Inflammatory macrophage treated with lipopolysaccharide for 4 hours (primary cell): ENCODE measurements around the gene RHOC.
A peak's percentile ranks its signal among the peaks of the same experiment; 100 is the strongest.

ENCODE experiments used
- DNase-seq: peaks from one replicate; pipeline ENCODE4 v3.0.0-alpha.2; 2020

Gene RHOC

DNA sequence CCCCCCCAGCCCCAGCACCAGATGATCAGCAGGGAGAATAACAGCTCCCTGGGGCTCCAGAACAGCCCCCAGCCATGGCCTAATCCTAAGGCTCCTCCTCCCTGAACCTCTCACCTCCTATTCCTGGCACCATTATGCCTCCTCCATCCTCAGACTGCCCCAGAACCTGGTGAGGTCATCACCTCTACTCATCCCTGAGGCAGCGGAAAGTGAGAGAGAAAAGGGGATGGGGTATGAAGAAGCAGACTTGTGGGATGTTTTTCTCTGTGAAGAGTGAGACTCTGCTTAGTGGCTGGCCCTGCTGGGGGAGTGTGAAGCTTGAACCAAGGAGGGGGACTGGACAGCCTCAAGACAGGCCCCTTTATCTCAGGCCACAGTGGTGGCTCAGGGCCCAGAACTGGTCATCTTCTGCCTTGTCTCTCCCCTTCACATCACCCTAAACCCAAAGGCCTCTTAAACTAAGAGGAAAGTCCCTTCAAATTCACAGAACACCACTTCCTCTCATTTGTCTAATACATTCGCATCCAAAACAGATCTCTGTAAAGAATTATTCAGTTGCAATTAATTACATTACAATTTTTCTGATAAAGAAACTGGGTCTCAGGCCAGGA is 10.4 kb upstream of the RHOC start:
- DNase-seq, result no peak

DNA sequence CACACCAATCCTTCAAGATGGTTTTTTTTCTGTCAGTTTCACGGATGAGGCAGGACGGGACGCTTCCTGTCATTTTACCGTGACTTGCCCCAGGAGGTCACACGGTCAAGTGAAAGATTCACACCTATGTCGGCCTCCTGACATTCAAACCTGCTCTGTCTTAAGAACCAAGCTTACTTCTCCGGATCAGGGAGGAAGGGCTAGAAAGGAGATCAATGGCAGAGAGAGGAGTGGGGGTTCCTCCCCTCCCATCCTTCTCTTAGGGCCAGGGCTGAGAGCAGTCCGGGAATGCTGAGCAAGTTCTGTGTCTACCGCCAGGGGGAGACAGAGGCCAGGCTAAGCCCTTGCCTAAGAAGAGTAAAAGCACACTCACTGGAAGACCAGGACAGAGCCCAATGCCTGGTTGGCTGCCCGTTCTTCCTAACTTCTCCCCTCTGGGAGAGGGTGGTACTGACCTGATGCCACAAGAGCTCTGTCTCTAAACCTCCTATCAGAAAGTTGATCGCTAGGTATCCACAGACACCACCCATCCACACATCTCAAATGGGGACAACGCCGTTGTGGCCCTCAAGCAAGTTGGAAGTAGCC is 9.3 kb upstream of the RHOC start:
- peak; percentile 83 for DNase-seq

DNA sequence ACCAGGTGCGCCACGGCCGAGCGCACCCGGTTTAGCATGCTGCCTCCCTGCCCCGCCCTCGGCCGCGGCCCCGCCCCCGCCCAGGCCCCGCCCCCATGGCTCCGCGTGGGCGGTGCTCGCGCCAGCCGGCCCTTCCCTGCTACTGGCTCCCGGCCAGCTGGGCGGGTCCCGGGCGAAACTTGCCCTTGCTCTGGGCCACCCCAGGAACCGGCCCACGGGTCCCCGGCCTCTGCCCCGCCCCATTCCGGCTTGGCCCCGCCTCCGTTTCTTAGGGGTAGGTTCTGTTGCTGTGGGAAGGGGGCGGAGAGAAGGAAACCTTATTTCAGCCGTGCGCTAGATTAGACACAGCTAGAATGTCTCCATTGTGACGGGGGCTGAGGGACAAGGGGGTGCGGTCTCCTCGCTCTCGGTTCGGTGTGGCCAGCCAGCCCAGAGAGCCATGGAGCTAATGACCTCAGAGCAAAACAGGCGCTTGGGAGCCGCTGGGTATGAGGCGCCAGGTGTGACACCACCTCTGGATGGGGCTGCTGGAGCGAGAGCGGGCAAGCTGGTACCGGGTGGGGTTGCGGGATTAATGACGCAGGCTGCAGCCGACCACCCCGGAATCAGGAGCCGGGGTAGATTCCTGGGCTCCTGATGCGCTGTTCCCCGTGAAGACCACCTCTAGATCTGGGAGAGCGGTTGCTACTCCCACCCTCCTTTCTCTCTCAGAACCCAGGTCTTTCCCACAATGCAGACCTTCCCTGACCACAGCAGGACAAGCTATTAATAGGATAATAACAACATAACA is 8.5 kb upstream of the RHOC start, which contains the start of gene PPM1J:
Gene PPM1J (minus strand): TSS at position 69 of the 790 bp plus-strand sequence. CDS start 31 bp downstream, at position 38.
- DNase-seq, result peak; percentile 97

DNA sequence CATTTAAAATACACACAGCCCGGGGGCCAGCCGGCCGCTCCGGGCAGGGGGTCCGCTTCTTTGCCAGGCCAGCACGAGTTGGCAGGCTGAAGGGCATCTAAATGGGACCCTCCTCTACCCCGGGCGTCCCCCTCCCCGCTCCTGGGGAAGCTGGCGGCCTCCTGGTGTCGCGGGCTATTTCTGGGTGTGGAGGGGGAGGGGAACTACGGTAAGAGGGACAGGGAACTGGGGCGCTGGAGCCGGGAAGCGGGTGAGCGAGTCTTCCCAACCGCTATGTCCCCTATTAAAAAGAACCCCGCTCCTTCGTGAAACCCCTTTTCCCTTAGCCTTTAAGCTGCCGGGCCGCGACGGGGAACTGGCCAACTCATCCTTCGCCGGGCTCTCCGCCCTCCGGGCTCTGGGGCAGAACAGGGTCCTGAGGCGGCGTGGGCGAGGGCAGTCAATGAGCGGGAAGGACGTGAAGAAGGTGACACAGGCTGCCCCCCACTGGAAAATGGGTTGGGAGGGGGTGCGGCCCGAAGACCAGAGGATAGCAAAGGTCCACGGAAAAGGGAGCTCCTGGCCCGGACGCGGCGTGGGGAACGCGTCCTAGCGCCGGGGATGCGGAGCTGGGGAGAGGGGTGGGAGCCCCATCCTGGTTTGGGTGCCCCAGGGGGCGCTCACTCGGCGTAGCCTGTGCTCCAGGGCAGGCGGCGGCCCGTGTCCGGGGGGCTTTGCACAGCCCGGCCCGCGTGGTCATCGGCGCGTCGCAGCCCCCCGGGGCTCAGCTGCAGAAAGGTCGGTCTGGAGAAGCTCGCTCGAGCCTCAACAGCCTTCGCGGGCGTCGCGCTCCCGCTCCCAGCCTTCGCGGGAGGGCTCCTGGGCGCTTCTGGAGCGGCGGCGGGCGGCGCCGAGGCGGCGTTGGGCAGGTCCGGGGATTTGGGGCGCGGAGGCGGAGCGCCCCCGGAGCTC is 7.7 kb upstream of the RHOC start:
- peak; percentile 20 for DNase-seq

DNA sequence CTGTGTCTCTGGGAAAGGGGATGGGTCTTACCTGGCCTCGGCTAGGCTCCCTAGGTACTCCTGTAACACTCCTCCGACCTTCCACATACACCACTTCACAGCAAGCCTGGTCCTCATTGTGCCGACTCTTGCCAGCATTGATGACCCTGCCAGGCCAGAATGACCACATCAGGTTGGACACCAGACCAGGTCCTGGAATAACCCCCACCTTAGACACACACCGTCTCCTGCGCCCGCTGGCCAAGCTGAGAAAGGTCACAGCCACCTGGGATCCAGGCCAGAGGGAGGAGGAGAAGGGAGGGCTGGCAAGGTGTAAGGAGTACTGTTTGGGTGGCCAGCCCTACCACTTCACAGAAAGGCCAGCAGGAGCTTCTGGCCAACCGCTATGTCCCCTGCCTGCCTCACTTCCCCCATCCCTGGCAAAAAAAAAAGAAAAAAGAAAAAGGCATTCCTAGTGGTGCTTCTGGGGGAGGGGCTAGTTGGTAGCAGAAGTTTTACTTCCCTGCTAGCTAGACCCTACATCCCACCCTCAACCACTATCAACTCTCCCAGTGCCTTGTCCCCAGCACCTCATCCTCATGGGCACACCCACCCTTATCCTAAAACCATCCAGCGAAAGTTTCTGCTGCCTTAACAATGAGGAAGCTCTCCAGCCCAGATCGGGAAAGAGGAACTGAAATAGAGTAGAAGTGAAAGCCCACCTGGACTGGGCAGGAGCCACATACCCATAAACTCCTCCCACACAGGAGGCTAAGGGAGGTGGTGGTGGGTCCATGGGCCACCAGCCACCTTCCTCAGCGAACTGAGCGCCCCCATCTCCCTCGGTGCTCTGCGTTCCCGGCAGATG is 6.8 kb upstream of the RHOC start:
- DNase-seq, result peak; percentile 69

DNA sequence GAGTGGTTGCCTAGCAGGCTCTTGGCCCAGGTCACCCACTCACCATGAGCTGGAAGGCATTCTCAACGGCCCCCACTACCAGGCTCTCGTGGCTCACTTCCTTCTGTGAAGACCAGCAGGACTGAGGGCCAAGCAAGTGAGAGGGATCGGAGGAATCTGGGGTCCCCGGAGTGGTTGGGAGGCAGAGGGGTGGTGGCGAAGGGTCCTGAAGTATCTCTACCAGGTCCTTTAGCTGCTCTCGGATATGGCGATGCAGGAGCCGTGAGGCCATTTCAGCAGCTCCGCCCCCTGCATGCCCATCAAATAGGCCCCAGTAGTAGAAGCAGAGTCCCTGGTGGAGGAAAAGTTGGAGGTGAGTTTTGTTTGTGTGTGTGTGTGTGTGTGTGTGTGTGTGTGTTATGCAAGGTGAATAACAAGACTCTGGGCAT is 5.8 kb upstream of the RHOC start:
- no peak for DNase-seq

DNA sequence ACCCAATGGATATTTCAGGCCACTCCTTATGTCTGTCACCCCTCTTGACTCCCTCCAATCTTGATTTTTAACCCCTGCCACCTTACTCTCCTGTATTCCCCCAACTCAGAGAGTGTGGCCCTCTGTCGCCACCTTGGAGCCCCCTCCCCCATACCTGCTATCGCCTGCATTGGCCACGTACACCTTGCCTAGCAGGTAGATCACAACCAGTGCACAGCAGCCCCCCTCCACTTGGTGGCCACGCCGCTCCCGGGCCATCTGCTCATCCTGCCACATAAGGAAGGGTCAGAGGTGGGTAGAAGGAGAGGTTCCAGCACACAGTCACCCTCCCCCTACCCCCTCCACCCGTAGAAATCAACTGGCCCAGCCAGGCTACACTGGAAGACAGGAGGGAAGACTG is 5.3 kb upstream of the RHOC start:
- no peak for DNase-seq

DNA sequence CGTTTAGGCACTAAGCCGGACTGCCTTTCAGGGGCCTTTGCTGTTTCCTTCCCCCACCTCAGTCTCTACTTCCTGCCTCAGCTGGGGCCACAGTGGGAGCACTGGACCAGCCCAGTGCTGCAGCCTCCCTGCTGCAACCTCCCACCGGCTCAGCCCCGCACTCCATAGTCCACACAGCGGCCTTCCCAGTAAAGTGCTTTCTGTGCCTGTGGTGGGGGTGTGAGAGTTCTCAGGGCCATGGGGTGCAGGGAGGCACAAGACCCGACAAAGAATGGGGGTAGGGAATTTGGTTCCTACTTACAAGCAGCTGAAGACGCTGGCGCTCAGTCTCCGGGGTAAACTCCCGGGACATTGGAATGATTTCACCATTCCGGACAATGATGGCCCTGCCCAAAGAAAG is 4.7 kb upstream of the RHOC start:
- no peak for DNase-seq

DNA sequence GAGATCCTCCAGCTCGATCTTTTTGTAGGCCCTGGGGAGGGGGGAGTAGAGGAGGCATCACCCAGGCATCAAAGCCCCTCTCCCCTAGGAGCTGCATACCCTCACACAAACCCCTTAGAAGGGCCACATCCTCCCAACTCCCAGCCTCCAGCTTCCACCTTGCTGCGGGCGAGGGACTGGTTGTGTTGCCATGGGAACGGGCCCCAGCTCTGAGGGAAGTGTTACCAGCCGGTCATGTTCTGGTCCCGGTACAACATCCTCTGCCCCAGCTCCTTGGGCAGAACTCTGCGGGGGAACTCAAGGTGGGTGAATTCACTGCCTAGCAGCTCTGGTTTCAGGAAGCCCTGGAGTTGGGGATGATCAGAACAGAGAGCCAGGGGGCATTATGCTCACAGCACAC is 4.1 kb upstream of the RHOC start:
- no peak for DNase-seq

DNA sequence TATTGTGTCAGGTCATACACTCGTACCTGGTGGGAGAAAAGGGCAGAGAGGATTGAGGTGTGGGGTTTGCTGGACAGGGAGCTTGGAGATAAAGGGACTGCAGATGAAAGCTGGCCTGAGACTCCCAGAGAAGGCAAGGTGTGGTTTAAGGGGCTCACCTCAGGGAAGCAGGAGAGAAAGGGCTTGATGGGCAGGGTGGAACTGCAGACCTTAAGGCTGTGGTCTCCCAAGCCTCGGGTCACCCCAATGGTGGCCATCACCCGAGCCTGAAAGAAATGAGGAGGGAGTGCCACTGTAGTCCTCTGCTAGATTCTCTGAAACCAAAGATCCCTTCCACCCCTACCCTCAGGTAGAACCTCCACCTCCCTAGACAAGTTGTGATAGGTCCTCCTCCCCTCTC is 3.7 kb upstream of the RHOC start:
- DNase-seq, result no peak

DNA sequence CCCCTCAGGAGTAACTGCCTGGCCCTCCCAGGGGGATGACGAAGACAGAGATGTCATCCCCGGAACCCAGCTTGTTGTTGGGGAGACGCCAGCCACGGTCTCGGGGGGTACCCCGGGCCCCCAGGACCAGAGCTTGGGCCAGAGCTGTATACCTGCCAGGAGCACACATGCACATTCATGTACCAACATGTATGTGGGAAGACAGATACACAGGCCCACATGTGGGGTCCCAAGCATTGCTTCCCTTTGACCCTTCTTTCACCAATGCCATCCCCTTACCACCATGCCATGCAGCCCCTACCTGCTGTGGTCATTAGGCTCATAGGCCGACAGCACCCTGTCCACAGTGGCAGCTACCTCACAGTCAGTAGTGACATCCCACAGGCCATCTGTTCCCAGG is 3.2 kb upstream of the RHOC start:
- no peak for DNase-seq

DNA sequence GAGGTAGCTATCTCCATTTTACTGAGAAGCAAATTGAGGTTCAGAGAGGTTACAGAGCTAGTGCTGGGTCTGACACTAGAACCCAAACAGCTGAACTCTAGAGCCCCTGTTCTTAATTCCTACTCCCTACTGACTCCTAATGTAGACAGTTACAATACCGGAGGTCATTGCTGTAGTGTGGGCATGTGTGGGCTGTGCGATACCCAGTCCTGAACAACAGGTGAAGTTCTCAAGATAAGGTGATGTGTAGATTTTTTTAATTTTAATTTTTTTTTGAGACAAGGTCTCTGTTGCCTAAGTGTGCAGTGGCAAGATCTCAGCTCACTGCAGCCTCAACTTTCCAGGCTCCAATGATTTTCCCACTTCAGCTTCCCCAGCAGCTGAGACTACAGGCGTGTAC is 1.6 kb upstream of the RHOC start:
- no peak for DNase-seq

DNA sequence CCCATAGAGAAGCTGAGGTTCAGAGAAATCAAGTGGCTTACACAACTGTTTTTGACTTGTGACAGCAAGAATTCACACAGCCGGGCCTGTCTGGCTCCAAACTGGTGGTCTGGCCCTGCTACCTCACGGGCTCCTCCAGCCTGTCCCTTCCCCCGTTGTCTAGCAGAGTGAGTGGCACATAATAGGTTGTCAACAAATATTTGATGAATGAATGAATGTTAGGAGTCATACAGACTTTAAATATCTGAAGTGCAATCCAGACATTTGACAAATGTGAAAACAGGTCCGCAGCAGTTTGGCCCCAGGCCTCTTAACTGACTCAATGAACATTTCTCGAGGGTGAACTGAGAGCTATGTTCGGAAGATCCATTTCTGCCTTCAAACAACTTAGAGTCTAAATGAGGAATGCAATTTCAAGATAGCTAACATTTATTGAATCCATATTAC is 1.1 kb upstream of the RHOC start:
- DNase-seq, result no peak

DNA sequence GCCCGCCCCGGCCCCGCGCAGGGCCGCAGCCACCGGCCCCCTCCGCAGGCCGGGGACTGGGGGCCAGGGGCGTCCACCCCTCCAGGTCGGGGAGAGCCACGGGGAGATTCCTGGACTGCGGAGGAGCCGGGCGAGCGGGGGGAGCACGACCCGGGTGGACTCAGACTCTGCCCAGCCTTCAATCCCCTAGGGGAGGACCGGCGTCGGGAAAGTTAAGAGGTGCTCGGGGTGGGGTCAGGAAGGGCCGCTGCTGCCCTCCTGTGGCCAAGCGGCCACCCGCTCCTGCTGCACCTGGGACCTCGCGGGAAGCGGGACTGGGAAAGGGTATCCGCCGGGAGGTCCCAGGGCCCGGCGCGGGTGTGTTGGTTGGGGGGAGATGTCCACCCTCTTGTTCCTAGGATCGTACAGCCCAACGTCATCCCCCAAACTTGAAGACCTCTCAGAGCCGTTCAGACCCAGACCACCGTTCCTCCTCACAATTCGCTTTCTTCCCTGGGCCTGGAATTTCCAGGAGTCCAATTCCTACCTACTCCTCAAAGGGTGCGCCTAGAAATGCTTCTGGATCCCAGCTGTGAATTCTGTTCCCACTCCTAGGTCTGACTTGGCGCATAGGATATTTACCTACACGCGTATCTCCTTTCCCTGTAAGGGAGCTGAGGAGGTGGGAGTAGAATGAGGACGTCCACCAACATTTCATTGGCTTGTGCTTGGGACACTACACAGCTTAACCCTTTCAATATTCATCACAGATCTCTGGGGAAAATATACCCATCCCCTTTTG is 484 bp upstream of the RHOC start:
- peak; percentile 81 for DNase-seq

DNA sequence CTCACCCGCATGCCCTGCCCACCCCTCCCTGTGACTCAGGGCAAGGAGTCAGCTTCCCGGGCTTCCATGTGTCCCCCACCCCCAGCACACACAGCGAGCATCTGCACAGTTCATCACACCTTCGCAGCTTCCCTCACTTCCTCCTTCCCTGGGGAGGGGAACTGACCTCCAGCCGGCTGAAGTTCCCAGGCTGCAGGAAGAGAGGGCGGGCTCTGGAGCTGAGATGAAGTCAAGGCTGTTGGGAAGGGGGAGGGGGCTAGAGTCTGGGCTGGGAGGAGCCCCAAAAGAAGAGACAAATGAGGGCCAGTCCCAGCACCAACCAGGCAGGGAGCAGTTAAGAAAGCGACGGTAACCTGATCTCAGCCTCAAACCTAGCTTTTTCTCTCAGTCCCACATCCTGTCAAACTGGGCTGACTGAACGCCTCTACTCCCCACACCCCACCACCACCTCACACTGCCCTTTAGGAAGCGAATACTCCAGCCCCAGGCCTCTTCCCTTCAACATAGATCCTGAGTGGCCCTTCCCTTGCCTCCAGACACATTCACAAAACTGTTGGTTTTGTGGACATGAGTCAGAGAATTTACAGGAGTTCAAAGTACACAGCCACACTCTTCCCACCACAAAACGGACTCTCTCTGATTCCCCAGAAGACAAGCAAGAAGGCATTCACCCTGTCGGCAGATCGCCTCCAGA is 1.8 kb downstream of the RHOC start:
- peak; percentile 79 for DNase-seq

DNA sequence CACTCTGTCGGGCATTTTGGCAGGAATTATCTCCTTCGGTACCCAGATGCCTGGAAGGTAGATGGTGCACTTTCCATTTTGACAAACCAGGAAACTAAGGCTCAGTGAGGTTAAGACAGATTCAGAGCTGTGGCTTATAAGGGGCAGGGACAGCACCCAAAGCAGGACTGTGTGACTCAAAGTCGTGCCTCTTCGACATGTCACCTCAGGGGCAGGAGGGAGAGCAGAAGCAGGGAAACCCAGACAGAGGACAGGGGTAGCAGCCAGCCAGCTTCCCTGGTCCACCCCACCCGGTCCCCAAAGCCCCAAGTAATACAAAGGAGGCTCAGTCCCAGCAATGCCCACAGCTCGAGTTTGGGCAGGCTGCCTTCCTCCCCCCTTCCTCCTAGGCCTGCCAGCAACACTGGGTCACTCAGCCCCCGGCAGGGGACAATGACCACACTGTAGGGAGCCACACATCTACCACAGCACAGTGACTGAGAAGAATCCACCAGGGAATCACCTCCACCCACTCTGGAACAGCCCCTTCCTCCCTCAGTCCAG is 2.5 kb downstream of the RHOC start:
- DNase-seq, result no peak

DNA sequence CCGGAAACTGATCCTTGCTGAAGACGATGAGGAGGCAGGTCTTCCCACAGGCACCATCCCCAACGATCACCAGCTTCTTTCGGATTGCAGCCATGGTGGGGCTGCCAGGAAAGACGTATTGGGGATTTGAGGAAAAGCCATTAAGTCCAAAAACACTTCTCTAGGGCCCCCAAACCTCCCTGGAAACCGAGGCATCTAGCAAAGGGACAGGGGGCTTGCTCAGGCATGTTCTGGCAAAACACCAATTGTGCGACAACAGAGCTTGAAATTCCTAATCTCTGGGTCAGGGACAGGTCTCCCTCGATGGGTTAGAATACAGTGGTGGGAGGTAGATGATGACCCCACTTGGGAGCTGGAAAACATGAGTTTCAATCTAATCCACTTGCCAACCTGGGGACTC is 3.2 kb downstream of the RHOC start:
- no peak for DNase-seq

DNA sequence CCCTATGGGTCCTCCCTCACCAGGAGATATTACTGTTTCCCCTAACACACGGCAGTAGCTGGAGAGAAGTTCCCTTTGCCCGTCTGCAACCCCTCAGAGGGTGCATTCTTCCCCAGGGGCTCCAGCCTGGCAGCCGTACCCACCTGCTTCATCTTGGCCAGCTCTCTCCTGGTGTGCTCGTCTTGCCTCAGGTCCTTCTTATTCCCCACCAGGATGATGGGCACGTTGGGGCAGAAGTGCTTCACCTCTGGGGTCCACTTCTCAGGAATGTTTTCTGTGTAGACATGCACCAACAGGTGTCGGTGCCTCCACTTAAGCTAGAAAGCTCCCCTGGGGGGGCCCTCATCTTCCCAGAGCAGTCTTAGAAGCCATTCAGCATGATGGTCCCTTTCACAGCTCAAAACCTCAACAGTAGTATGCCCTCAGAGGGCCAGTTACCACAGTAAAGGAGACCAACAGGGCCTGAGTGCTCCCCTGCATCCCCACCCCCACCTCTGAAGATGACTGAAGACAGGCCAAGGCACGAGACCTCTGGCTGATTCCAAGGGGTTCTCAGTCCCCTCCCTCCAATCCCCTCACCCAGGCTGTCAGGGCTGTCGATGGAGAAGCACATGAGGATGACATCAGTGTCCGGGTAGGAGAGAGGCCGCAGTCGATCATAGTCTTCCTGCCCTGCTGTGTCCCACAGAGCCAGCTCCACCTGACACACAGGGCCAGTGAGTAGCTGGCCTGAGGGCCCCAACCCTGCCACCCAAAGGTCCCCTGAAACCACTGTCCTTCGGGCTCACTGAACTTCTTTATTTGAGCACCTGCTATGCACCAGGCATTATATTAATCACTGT is 4.3 kb downstream of the RHOC start:
- DNase-seq, result no peak

DNA sequence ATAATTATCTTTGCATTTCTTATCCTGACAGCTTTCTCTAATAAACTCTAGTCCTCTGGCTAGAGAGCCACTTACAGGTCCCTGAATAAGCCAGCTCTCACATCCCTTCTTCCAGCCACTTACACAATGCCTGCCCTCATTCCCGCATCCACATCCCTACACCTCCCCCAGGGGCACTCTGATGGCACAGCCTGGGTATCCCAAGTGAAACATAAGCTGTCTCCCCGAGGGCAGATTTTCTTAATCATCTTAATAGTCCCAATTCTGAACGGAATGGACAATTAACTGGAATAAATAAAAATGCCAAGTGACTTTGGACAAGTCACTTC is 4.9 kb downstream of the RHOC start:
- no peak for DNase-seq
